ENCODE measurements around the gene NF1.

NF1 gene

DNA sequence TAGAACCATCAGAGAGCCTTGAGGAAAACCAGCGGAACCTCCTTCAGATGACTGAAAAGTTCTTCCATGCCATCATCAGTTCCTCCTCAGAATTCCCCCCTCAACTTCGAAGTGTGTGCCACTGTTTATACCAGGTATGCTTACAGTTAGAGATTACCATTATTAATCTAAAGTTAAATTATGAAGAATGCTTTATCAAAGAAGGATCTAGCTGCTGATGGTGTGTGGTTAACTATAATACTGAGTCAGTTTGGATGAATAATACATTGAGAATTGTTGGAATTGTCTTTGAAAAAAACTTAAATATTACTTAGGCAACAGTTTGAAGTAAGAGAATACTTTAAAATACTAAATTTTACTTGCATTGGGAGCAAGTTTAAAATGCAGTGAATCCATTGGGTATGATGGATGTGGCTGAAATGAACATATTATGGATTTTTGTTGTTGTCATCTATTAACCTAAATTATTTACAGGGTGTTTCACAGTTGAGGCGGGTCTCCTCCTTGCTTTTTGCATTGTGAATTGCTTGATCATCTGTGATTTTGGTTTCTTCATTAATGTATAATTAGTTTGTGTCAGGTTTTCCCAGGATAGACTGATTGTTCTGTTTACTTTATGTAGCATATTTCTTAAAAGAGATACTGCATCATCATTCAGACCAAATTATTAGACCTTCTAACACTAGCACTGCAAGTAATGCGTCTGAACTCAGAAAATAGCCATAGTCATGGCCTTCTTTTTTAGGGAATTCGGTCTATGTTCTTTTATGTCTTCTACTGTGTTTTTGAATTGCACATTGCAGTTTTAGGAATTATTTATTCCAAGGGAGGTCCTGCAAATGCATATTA is 154.4 kb downstream of the NF1 start:
- Histone ChIP-seq H3K9me3 (ENCODE audit: insufficient read depth, low read length) (no peaks in the 10 kb centered on the region), H3K27ac (ENCODE audit: low read length) (no peak overlapping the region), H3K27me3 (ENCODE audit: low read depth, low read length) (no peaks in the 10 kb centered on the region), H2AFZ (ENCODE audit: low read depth, low read length) (no peak overlapping the region), H3K4me1 (ENCODE audit: low read length) (peaks cover 9% of the 10 kb centered on the region), H3K79me2 (ENCODE audit: low read length) (no peaks in the 10 kb centered on the region), H4K20me1 (ENCODE audit: insufficient read depth, low read length) (no peaks in the 10 kb centered on the region), H3K36me3 (replicated peaks; ENCODE audit: low read depth, low read length) (peaks cover 10% of the 10 kb centered on the region), H3K4me3 (ENCODE audit: low read length) (no peak overlapping the region), H3K4me2 (ENCODE audit: low read length) (no peak overlapping the region), H3K9ac (ENCODE audit: low read length) (no peak overlapping the region)
- TF ChIP-seq EZH2phosphoT487 (IDR thresholded peaks at IDR 0.05; ENCODE audit: low read depth), result no peak
- TF ChIP-seq, protein P1, sequence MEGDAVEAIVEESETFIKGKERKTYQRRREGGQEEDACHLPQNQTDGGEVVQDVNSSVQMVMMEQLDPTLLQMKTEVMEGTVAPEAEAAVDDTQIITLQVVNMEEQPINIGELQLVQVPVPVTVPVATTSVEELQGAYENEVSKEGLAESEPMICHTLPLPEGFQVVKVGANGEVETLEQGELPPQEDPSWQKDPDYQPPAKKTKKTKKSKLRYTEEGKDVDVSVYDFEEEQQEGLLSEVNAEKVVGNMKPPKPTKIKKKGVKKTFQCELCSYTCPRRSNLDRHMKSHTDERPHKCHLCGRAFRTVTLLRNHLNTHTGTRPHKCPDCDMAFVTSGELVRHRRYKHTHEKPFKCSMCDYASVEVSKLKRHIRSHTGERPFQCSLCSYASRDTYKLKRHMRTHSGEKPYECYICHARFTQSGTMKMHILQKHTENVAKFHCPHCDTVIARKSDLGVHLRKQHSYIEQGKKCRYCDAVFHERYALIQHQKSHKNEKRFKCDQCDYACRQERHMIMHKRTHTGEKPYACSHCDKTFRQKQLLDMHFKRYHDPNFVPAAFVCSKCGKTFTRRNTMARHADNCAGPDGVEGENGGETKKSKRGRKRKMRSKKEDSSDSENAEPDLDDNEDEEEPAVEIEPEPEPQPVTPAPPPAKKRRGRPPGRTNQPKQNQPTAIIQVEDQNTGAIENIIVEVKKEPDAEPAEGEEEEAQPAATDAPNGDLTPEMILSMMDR (IDR thresholded peaks at IDR 0.05; ENCODE audit: low read depth, low read length), result no peak

DNA sequence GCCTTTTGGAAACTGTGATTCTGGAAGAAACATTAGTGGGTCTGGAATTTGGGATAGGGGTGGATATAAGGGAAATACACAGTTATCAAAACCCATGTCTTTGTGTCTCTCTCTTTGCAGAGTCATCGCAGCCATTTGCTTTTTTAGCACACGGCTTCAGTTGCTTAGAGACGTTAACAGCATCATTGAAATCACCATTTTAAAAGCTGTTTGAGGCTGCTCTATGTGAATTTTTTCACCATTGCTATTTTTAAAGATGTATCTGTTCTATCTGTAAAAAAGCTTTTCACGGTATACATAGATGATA is 155.0 kb downstream of the NF1 start:
- Histone ChIP-seq H3K9me3 (ENCODE audit: insufficient read depth, low read length) (no peaks in the 10 kb centered on the region), H3K79me2 (ENCODE audit: low read length) (no peaks in the 10 kb centered on the region), H3K4me1 (ENCODE audit: low read length) (peaks cover 9% of the 10 kb centered on the region), H3K9ac (ENCODE audit: low read length) (no peak overlapping the region), H3K4me3 (ENCODE audit: low read length) (no peak overlapping the region), H3K36me3 (replicated peaks; ENCODE audit: low read depth, low read length) (peaks cover 10% of the 10 kb centered on the region), H3K27me3 (ENCODE audit: low read depth, low read length) (no peaks in the 10 kb centered on the region), H2AFZ (ENCODE audit: low read depth, low read length) (no peak overlapping the region), H3K4me2 (ENCODE audit: low read length) (no peak overlapping the region), H3K27ac (ENCODE audit: low read length) (no peak overlapping the region), H4K20me1 (ENCODE audit: insufficient read depth, low read length) (no peaks in the 10 kb centered on the region)
- TF ChIP-seq EZH2phosphoT487 (IDR thresholded peaks at IDR 0.05; ENCODE audit: low read depth), result no peak
- TF ChIP-seq, protein P1 (IDR thresholded peaks at IDR 0.05; ENCODE audit: low read depth, low read length), result no peak

DNA sequence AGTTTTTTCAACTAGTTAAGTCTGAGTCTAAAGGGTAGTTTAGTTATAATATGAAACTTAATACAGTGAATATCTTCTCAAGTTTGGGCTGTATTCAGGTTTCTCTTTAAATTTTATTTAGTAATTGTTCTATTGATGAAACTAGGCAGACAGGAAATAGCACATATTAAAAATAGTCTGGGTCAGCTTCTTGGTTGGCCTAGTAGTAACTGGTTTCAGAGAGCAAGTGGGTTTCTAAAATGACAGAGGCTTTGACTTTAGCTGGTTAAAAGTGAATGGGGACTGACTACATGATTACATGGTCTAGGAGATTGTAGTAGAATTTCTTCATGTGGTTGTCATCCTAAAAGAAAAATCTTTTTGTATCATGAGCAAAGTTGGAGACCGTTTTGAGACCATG is 155.5 kb downstream of the NF1 start:
- no peak for TF ChIP-seq EZH2phosphoT487 (IDR thresholded peaks at IDR 0.05; ENCODE audit: low read depth)
- TF ChIP-seq, protein P1 (IDR thresholded peaks at IDR 0.05; ENCODE audit: low read depth, low read length), result no peak
- no peak overlapping the region for H3K27ac ChIP-seq (ENCODE audit: low read length)
- H3K4me2 ChIP-seq (ENCODE audit: low read length), result no peak overlapping the region
- peaks cover 9% of the 10 kb centered on the region for H3K4me1 ChIP-seq (ENCODE audit: low read length)
- H3K4me3 ChIP-seq (ENCODE audit: low read length), result no peak overlapping the region
- H2AFZ ChIP-seq (ENCODE audit: low read depth, low read length), result no peak overlapping the region
- peaks cover 8% of the 10 kb centered on the region for H3K36me3 ChIP-seq (replicated peaks; ENCODE audit: low read depth, low read length)
- no peaks in the 10 kb centered on the region for H3K27me3 ChIP-seq (ENCODE audit: low read depth, low read length)
- no peaks in the 10 kb centered on the region for H3K79me2 ChIP-seq (ENCODE audit: low read length)
- no peak overlapping the region for H3K9ac ChIP-seq (ENCODE audit: low read length)
- H3K9me3 ChIP-seq (ENCODE audit: insufficient read depth, low read length), result no peaks in the 10 kb centered on the region
- H4K20me1 ChIP-seq (ENCODE audit: insufficient read depth, low read length), result no peaks in the 10 kb centered on the region

DNA sequence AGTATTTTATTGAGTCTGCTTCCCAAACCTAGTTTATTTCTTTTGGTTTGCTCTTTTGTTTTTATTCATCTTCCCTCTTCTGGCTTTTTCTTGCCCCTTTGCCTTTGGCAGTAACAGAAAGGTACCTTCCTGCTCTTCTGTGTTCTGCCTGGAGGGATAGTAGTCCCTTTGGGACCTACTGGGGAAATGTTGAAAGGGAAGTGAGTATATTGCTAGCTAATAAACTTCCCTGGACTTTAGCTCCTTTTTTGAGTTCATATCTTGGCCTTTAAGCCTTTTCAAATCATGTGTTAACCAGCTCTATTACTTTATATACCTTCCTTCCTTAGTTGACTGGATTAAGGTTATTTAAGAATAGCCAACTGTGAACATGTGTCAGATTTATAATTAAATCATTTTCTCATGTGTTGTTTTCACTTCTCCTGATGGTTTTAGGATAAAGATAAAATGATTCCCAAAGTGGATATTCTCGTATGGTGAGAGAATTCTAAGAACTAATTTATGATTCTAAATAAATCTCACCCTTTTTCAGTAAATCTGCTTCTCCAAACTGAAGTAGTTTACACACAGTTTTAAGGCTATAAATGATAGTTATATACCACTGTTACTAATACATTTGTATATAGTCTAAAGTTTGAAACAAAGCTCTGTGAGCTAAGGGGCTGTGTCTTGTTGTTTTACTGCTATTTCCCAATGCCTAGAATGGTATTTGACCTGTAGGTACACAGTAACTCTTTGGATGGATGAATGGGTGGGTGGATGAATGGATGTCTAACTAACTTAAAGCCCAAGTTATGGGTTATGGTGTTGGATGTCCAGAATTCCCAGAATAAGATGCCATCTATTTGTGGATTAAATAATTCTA is 156.6 kb downstream of the NF1 start:
- no peaks in the 10 kb centered on the region for H4K20me1 ChIP-seq (ENCODE audit: insufficient read depth, low read length)
- no peak overlapping the region for H3K4me2 ChIP-seq (ENCODE audit: low read length)
- H3K36me3 ChIP-seq (replicated peaks; ENCODE audit: low read depth, low read length), result peaks cover 3% of the 10 kb centered on the region
- no peaks in the 10 kb centered on the region for H3K27me3 ChIP-seq (ENCODE audit: low read depth, low read length)
- H3K27ac ChIP-seq (ENCODE audit: low read length), result no peak overlapping the region
- peaks cover 9% of the 10 kb centered on the region for H3K4me1 ChIP-seq (ENCODE audit: low read length)
- H3K9ac ChIP-seq (ENCODE audit: low read length), result no peak overlapping the region
- H2AFZ ChIP-seq (ENCODE audit: low read depth, low read length), result no peak overlapping the region
- H3K4me3 ChIP-seq (ENCODE audit: low read length), result no peak overlapping the region
- H3K79me2 ChIP-seq (ENCODE audit: low read length), result no peaks in the 10 kb centered on the region
- H3K9me3 ChIP-seq (ENCODE audit: insufficient read depth, low read length), result no peaks in the 10 kb centered on the region
- TF ChIP-seq, protein P1 (IDR thresholded peaks at IDR 0.05; ENCODE audit: low read depth, low read length), result no peak
- TF ChIP-seq EZH2phosphoT487 (IDR thresholded peaks at IDR 0.05; ENCODE audit: low read depth), result no peak

Data from OCI-LY3 (cell line).